HTERT RPE-1 (cell line): Measurements from ENCODE around the gene ANKRD7.
"Not testable (repeated sequence)": the region's sequence is repeated elsewhere in the genome, so short reads cannot be mapped to it uniquely, and the experiment has no call there.

Source experiments
- in situ Hi-C: fragments of 300-500 bp; cut with MboI; formaldehyde crosslinking; loops from 4 replicates; pipeline ENCODE4 v1.14.3; 2020; ENCODE audit warnings: low sequenced_read_pairs

Gene ANKRD7

GRCh38 chr7:118232837-118233236 is 8.3 kb downstream of the ANKRD7 start:
- in situ Hi-C loops, result no loop called here

- in situ Hi-C loops, result no loop called here
Measured at GRCh38 chr7:118233799-118234198, 9.3 kb downstream of the ANKRD7 start.

- in situ Hi-C loops, result no loop called here
Measured at GRCh38 chr7:118239014-118239413, 14.5 kb downstream of the ANKRD7 start.

- in situ Hi-C loops, result not testable (repeated sequence)
Measured at GRCh38 chr7:118240320-118240719, 15.8 kb downstream of the ANKRD7 start.

- in situ Hi-C loops, result no loop called here
Measured at GRCh38 chr7:118243695-118244094, 19.2 kb downstream of the ANKRD7 start.

- in situ Hi-C loops, result no loop called here
Measured at GRCh38 chr7:118245267-118246040, 20.9 kb downstream of the ANKRD7 start.

- in situ Hi-C loops, result no loop called here
Measured at GRCh38 chr7:118250860-118251494, 26.5 kb downstream of the ANKRD7 start.

- in situ Hi-C loops, result no loop called here
Measured at GRCh38 chr7:118252087-118252486, 27.6 kb downstream of the ANKRD7 start.

- in situ Hi-C loops, result no loop called here
Measured at GRCh38 chr7:118259115-118259514, 34.6 kb downstream of the ANKRD7 start.

- in situ Hi-C loops, result no loop called here
Measured at GRCh38 chr7:118264836-118265235, 40.3 kb downstream of the ANKRD7 start.

GRCh38 chr7:118280319-118281012 is 56.0 kb downstream of the ANKRD7 start:
- in situ Hi-C loops, result no loop called here

GRCh38 chr7:118281196-118281595 is 56.7 kb downstream of the ANKRD7 start:
- in situ Hi-C loops, result no loop called here

GRCh38 chr7:118285358-118285757 is 60.9 kb downstream of the ANKRD7 start:
- in situ Hi-C loops, result no loop called here

- in situ Hi-C loops, result no loop called here
Measured at GRCh38 chr7:118286131-118286530, 61.6 kb downstream of the ANKRD7 start.

GRCh38 chr7:118288098-118288497 is 63.6 kb downstream of the ANKRD7 start:
- in situ Hi-C loops, result no loop called here

GRCh38 chr7:118289476-118289875 is 65.0 kb downstream of the ANKRD7 start:
- in situ Hi-C loops, result no loop called here
